Measurements from ENCODE around the gene BTBD19.

DNA sequence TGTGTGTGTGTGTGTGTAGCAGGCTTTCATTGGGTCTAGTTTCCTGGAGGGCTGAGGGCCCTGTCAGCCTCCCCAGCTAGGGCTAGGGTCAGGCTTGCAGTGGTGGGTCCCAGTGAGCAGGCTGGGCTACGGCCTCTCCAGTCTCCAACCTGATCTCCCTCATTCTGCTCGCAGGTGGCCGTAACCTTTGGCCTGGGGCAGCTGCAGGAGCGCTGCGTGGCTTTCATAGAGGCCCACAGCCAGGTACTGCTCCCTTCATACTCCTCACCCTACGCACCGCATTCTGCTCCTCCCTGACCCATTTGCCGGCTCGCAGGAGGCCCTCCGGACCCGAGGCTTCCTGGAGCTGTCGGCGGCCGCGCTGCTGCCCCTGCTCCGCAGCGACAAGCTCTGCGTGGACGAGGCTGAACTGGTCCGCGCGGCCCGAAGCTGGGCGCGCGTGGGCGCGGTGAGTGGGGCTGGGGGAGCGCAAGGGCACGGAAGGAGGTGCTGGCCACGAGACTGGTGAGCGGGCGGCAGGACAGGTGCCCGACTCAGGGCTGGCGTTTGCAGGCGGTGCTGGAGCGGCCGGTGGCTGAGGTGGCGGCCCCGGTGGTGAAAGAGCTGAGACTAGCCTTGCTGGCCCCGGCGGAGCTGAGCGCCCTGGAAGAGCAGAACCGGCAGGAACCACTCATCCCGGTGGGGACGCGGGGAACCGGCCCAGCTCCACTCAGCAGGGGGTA, 4.7 kb downstream of the BTBD19 start:
- TF ChIP-seq EZH2 (IDR thresholded peaks at IDR 0.05; ENCODE audit: low read depth, low read length, severe bottlenecking) (no peak), JUN (IDR thresholded peaks at IDR 0.05; ENCODE audit: low read depth, low read length) (no peak), POLR2A (IDR thresholded peaks at IDR 0.05; ENCODE audit: control extremely low read depth in 1 of 2, low read depth in 2 of 2, low read length in 2 of 2) (no peak), HDAC2 (IDR thresholded peaks at IDR 0.05; ENCODE audit: borderline replicate concordance in 1 of 2, low read depth in 2 of 2, low read length in 2 of 2) (no peak), SIRT6 (IDR thresholded peaks at IDR 0.05; ENCODE audit: low read length) (no peak), POLR2AphosphoS5 (IDR thresholded peaks at IDR 0.05; ENCODE audit: low read depth, low read length) (no peak), JUND (IDR thresholded peaks at IDR 0.05; ENCODE audit: low read length) (no peak), MAFK (IDR thresholded peaks at IDR 0.05; ENCODE audit: low read depth, low read length) (no peak), CREB1 (IDR thresholded peaks at IDR 0.05) (no peak), YY1 (IDR thresholded peaks at IDR 0.05; ENCODE audit: low read depth, low read length) (no peak)
- TF ChIP-seq, protein P1, sequence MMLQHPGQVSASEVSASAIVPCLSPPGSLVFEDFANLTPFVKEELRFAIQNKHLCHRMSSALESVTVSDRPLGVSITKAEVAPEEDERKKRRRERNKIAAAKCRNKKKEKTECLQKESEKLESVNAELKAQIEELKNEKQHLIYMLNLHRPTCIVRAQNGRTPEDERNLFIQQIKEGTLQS (IDR thresholded peaks at IDR 0.05; ENCODE audit: insufficient read depth, low read depth, low read length) = no peak
- TF ChIP-seq, protein P2, sequence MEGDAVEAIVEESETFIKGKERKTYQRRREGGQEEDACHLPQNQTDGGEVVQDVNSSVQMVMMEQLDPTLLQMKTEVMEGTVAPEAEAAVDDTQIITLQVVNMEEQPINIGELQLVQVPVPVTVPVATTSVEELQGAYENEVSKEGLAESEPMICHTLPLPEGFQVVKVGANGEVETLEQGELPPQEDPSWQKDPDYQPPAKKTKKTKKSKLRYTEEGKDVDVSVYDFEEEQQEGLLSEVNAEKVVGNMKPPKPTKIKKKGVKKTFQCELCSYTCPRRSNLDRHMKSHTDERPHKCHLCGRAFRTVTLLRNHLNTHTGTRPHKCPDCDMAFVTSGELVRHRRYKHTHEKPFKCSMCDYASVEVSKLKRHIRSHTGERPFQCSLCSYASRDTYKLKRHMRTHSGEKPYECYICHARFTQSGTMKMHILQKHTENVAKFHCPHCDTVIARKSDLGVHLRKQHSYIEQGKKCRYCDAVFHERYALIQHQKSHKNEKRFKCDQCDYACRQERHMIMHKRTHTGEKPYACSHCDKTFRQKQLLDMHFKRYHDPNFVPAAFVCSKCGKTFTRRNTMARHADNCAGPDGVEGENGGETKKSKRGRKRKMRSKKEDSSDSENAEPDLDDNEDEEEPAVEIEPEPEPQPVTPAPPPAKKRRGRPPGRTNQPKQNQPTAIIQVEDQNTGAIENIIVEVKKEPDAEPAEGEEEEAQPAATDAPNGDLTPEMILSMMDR (IDR thresholded peaks at IDR 0.05; ENCODE audit: control extremely low read depth in 1 of 3, insufficient read depth in 1 of 3, low read depth in 1 of 3, low read length in 3 of 3) = no peak
- TF ChIP-seq, protein P3, sequence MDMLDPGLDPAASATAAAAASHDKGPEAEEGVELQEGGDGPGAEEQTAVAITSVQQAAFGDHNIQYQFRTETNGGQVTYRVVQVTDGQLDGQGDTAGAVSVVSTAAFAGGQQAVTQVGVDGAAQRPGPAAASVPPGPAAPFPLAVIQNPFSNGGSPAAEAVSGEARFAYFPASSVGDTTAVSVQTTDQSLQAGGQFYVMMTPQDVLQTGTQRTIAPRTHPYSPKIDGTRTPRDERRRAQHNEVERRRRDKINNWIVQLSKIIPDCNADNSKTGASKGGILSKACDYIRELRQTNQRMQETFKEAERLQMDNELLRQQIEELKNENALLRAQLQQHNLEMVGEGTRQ (IDR thresholded peaks at IDR 0.05; ENCODE audit: low read length) = no peak
- TF ChIP-seq, protein P4, sequence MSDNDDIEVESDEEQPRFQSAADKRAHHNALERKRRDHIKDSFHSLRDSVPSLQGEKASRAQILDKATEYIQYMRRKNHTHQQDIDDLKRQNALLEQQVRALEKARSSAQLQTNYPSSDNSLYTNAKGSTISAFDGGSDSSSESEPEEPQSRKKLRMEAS (IDR thresholded peaks at IDR 0.05) = no peak; the same call in 1 of the 2 replicates

All from H1 (cell line).